Measurements from ENCODE around the gene ITIH2.
A peak's percentile ranks its signal among the peaks of the same experiment; 100 is the strongest.
"Not testable (repeated sequence)": the region's sequence is repeated elsewhere in the genome, so short reads cannot be mapped to it uniquely, and the experiment has no call there.

ITIH2 gene

DNA sequence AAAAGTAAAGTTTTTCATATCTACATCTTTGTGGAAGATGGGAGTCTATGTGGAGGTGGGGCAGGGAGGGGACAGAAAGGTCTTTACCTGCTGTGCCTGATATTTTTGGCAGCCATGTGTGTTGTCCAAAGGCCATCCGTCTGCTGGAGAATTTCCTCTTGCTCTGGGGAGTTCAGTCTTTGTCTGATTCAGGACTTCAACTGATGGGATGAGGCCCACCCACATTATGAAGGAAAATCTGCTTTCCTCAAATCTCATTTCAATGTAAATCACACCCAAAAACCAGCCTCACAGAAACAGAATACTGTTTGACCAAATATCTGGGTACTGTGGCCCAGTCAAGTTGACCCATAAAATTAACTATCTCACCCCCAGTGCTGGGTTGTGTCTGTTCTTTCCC lies 23.9 kb upstream of the ITIH2 start:
- no peaks in the 10 kb centered on the region for H3K27me3 ChIP-seq (replicated peaks)
- TF ChIP-seq, protein P1, sequence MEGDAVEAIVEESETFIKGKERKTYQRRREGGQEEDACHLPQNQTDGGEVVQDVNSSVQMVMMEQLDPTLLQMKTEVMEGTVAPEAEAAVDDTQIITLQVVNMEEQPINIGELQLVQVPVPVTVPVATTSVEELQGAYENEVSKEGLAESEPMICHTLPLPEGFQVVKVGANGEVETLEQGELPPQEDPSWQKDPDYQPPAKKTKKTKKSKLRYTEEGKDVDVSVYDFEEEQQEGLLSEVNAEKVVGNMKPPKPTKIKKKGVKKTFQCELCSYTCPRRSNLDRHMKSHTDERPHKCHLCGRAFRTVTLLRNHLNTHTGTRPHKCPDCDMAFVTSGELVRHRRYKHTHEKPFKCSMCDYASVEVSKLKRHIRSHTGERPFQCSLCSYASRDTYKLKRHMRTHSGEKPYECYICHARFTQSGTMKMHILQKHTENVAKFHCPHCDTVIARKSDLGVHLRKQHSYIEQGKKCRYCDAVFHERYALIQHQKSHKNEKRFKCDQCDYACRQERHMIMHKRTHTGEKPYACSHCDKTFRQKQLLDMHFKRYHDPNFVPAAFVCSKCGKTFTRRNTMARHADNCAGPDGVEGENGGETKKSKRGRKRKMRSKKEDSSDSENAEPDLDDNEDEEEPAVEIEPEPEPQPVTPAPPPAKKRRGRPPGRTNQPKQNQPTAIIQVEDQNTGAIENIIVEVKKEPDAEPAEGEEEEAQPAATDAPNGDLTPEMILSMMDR (IDR thresholded peaks at IDR 0.05; ENCODE audit: low read depth, low read length, missing control alignments) = no peak
- DNase-seq = no peak
- no peaks in the 10 kb centered on the region for H3K36me3 ChIP-seq (replicated peaks)
- in situ Hi-C loops (cut with HindIII; ENCODE audit: low pct_ligation_motif_present, low sequenced_read_pairs) = no loop called here
- H3K27ac ChIP-seq = no peak overlapping the region
- no peak overlapping the region for H3K4me3 ChIP-seq (ENCODE audit: low read depth, low read length)

DNA sequence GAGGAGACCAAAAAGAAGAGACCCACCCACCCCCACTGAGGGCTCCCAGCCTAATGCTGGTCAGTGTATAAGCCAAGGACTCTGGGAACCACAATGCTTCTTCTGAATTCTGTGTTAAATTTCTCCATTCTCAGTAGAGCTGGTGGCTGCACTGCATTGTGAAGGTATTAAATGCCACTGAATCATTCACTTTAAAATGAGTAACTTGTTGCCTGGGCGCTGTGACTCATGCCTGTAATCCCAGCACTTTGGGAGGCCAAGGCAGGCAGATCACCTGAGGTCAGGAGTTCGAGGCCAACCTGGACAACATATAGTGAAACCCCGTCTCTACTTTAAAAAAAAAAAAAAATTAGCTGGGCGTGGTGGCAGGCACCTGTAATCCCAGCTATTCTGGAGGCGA lies 23.0 kb upstream of the ITIH2 start:
- in situ Hi-C loops (cut with HindIII; ENCODE audit: low pct_ligation_motif_present, low sequenced_read_pairs); DNase-seq; H3K36me3 ChIP-seq (replicated peaks); H3K4me3 ChIP-seq (ENCODE audit: low read depth, low read length); H3K27me3 ChIP-seq (replicated peaks); H3K27ac ChIP-seq: not testable (repeated sequence)

DNA sequence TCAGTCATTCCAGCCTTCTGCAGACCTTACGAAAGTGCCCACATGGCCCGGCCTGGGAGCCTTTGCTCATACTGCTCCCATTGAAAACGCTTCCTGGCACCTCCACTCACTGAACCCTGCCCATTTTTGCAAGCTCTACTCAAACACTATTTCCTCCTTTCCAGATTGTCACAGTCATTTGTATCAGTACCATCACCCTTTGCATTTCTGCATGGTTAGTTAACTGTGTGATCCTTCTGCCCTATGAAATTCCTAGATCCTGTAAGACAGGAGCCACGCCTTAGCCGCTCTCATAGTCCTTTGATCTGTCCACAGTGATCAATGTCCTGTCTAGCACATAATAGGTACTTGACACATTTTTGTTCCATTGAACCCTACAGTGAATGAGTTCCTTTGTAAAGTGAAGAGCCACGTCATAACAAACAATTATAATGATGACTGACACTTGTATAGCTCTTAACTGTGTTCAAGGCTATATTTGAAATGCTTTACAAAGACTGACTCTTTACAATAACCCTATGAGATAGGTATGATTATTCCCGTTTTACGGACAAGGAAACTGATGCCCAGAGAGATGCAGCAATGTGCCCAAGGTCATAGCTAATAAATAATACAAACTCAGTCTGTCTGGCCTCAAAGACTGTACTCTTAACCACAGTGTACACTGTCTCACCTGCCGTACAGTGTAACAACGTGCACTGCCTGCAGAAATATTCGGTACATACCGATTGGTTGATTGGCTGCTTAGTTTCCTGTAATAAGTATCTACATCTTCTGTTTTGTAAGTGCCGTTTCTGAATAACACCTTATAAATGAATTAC lies 16.6 kb upstream of the ITIH2 start:
- in situ Hi-C loops (cut with HindIII; ENCODE audit: low pct_ligation_motif_present, low sequenced_read_pairs) = no loop called here
- TF ChIP-seq, protein P1 (IDR thresholded peaks at IDR 0.05; ENCODE audit: low read depth, low read length, missing control alignments) = no peak
- Histone ChIP-seq H3K36me3 (replicated peaks) (no peaks in the 10 kb centered on the region), H3K27me3 (replicated peaks) (no peaks in the 10 kb centered on the region), H3K27ac (no peak overlapping the region), H3K4me3 (ENCODE audit: low read depth, low read length) (no peak overlapping the region)
- no peak for DNase-seq

DNA sequence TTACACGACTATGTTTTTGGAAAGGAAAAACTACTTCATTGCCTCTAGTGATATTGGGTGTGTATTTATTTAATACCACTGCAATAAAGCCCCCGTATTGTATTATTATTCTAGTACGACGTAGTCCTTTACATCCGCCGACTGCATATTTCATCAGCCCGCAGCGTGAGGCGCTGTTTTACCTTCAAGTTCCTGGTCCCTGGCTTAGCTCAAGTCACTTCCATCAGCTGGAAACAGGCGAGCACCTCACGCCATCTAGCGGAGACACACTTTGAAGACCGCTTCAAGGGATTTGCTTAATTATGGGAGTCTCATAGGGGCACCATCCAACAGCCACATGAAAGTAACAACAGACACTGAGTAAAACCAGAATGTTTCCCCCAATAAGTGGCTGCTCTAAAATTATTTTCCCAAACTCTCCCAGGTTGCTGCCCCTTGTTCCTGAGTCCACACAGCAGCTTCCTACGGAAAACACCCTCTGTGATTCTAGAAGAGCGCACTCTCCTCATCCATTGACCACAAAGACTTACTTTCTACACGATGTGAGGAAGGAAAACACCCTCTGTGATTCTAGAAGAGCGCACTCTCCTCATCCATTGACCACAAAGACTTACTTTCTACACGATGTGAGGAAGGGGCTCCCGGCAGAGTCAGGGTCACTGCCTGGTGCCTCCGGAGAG lies 15.7 kb upstream of the ITIH2 start:
- in situ Hi-C loops (cut with HindIII; ENCODE audit: low pct_ligation_motif_present, low sequenced_read_pairs) = no loop called here
- H3K27me3 ChIP-seq (replicated peaks) = no peaks in the 10 kb centered on the region
- no peak overlapping the region for H3K4me3 ChIP-seq (ENCODE audit: low read depth, low read length)
- DNase-seq = peak; percentile 86
- H3K27ac ChIP-seq = no peak overlapping the region
- no peaks in the 10 kb centered on the region for H3K36me3 ChIP-seq (replicated peaks)
- TF ChIP-seq, protein P1 (IDR thresholded peaks at IDR 0.05; ENCODE audit: low read depth, low read length, missing control alignments) = peak; percentile 88

DNA sequence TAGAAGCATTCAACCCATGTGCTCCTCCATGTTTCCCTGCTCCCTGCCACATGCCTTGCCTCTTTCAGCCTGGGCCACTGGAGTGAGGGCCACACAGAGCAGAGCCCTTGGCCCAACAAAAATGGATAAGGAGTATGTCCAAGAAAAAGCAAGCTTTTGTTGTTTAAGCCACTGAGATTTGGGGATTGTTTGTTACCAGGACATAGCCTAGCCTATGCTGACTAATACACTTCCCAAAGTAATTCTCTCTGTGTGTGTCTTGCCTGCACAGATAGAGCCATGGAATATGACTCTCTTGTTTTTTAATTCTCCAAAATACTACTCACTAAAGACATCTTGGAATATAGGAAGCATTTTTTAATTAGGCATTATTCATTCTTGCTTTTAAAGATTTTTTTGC lies 13.5 kb upstream of the ITIH2 start:
- in situ Hi-C loops (cut with HindIII; ENCODE audit: low pct_ligation_motif_present, low sequenced_read_pairs) = no loop called here
- Histone ChIP-seq H3K36me3 (replicated peaks) (no peaks in the 10 kb centered on the region), H3K27me3 (replicated peaks) (no peaks in the 10 kb centered on the region), H3K4me3 (ENCODE audit: low read depth, low read length) (no peak overlapping the region), H3K27ac (no peak overlapping the region)
- TF ChIP-seq, protein P1 (IDR thresholded peaks at IDR 0.05; ENCODE audit: low read depth, low read length, missing control alignments) = no peak
- DNase-seq = no peak

DNA sequence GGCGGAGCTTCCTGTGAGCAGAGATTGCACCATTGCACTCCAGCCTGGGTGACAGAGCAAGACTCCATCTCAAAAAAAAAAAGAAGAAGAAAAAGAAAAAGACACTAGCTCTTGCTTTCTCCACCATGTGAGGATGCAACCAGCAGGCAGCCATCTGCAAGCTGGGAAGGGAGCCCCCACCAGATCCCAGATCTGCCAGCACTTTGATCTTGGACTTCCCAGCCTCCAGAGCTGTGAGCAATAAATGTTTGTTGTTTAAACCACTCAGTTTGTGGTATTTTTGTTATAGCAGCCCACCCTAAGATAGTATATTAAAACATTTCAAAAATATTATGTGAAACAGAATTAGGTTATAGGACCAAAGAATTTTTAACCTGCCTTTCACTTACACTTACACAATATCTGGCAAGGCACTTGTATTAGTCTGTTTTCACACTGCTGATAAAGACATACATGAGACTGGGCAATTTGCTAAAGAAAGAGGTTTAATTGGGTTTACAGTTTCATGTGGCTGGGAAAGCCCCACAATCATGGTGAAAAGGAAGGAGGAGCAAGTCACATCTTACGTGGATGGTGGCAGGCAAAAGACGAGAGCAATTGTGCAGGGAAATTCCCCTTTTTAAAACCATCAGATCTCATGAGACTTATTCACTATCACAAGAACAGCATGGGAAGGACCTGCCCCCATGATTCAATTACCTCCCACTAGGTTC lies 12.1 kb upstream of the ITIH2 start:
- in situ Hi-C loops (cut with HindIII; ENCODE audit: low pct_ligation_motif_present, low sequenced_read_pairs); H3K27me3 ChIP-seq (replicated peaks); H3K27ac ChIP-seq; H3K36me3 ChIP-seq (replicated peaks); H3K4me3 ChIP-seq (ENCODE audit: low read depth, low read length); DNase-seq: not testable (repeated sequence)

DNA sequence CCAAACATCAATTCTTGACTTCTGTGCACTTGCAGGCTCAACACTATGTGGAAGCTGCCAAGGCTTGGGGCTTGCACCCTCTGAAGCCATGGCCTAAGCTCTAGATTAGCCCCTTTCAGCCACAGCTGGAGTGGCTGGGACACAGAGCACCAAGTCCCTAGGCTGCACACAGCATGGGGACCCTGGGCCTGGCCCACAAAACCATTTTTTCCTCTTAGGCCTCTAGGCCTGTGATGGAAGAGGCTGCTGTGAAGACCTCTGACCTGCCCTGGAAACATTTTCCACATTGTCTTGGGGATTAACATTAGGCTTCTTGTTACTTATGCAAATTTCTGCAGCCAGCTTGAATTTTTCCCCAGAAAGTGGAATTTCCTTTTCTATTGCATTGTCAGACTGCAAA lies 10.7 kb upstream of the ITIH2 start:
- H3K4me3 ChIP-seq (ENCODE audit: low read depth, low read length); H3K27ac ChIP-seq; in situ Hi-C loops (cut with HindIII; ENCODE audit: low pct_ligation_motif_present, low sequenced_read_pairs); DNase-seq; H3K27me3 ChIP-seq (replicated peaks); H3K36me3 ChIP-seq (replicated peaks): not testable (repeated sequence)

DNA sequence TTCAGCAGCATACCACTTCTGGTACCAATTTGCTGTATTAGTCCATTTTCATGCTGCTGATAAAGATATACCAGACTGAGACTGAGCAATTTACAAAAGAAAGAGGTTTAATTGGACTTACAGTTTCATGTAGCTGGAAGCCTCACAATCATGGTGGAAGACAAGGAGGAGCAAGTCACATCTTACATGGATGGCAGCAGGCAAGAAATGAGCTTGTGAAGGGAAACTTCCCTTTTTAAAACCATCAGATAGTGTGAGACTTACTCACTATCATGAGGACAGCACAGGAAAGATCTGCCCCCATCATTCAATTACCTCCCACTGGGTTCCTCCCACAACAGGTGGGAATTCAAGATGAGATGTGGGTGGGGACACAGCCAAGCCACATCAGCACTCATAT lies 9.9 kb upstream of the ITIH2 start:
- H3K36me3 ChIP-seq (replicated peaks); DNase-seq; H3K4me3 ChIP-seq (ENCODE audit: low read depth, low read length); H3K27me3 ChIP-seq (replicated peaks); H3K27ac ChIP-seq; in situ Hi-C loops (cut with HindIII; ENCODE audit: low pct_ligation_motif_present, low sequenced_read_pairs): not testable (repeated sequence)
